GM12864 (cell line): ENCODE data around the gene GDPD1.

ENCODE experiments used
- DNase-seq: peaks from one replicate; pipeline ENCODE4 v3.0.0-alpha.2; 2011; ENCODE audit warnings: low read depth
- H3K4me3 ChIP-seq: 2 replicates; pipeline ENCODE4 v1.5.1; 2011; ENCODE audit warnings: mild to moderate bottlenecking, low read depth, low read length, control low read depth
- CTCF ChIP-seq: IDR thresholded peaks from 2 replicates; pipeline ENCODE4 v1.5.1; 2011; ENCODE audit warnings: low read depth, mild to moderate bottlenecking, moderate library complexity, low read length, control low read depth, inconsistent platforms; ENCODE audit errors: missing control alignments

Gene GDPD1

GRCh38 chr17:59238906-59239305, 18.6 kb downstream of the GDPD1 start:
- no peak for DNase-seq
- H3K4me3 ChIP-seq: no peak overlapping the region
- TF ChIP-seq CTCF: no peak

- TF ChIP-seq CTCF: no peak
- no peak for DNase-seq
Observed at GRCh38 chr17:59244081-59244480, 23.8 kb downstream of the GDPD1 start.

GRCh38 chr17:59254742-59255141, 34.4 kb downstream of the GDPD1 start:
- no peak for TF ChIP-seq CTCF
- no peak for DNase-seq
- no peak overlapping the region for H3K4me3 ChIP-seq

More at GRCh38 chr17:59244081-59244480, 23.8 kb downstream of the GDPD1 start:
- no peak overlapping the region for H3K4me3 ChIP-seq

DNA sequence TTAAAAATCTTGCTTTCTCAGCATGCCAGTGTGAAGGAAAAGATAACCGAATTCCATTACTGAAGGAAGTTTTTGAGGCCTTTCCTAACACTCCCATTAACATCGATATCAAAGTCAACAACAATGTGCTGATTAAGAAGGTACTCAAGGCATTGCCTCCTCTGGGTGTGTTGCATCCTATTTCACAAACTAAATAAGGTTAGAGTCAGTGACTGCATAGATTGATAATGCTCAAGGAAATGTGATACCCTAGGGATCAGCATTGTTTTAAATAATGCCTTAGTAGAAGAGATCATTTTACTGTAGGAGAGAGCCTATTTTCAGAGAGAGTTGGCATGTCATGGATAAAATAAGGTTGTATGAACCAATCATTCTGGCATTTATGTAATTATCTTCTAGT, 36.8 kb downstream of the GDPD1 start:
- no peak for TF ChIP-seq CTCF
- no peak for DNase-seq
- no peak overlapping the region for H3K4me3 ChIP-seq

DNA sequence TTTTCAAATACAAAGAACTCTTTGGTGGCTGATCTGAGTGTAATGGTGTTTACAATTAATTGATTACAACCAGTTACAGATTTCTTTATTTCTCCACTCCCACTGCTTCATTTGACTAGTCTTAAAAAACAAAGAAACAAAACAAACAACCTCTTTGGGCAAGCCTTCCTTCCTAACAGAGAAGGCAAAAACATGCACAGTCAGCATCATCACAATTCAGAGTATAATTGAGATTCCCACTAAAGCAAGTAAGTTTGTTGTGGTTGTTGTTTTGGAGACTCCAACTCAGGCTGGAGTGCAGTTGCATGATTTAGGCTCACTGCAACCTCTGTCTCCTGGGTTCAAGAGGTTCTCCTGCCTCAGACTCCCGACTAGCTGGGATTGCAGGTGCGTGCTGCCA, 40.4 kb downstream of the GDPD1 start:
- no peak overlapping the region for H3K4me3 ChIP-seq
- DNase-seq: no peak
- TF ChIP-seq CTCF: no peak

- H3K4me3 ChIP-seq: no peak overlapping the region
- DNase-seq: no peak
- TF ChIP-seq CTCF: no peak
Observed at GRCh38 chr17:59266745-59267144, 46.4 kb downstream of the GDPD1 start.

GRCh38 chr17:59267776-59268175, 47.5 kb downstream of the GDPD1 start:
- no peak overlapping the region for H3K4me3 ChIP-seq
- TF ChIP-seq CTCF: no peak
- DNase-seq: no peak
